ENCODE measurements around the gene GLI2. TPM values are rescaled to one million over a fixed set of nuclear protein-coding genes. Genes with fewer than 3 reads are reported as not detected.

Gene GLI2
- total and polyA plus RNA-seq, 2 of the 8 experiments (the other 6 are each of a cell fraction or from before 2014, with no cell fraction given): 18.4 to 46.9 TPM

DNA sequence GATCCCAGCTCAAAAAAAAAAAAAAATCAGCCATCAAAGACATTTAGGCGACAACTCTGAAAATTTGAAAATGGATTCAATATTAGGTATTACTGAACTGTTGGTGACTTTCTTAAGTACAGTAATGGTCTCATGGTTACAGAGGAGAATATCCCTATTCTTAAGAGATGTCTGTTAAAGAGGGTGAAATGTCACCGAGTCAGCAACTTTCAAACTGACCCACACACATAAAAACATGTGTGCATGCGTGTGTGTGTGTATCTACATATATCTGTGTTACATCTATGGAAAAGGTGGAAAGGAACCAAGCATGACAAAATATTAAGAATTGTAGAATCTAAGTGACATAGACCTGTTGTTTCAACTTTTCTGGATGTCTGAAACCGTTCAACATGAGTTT lies 41.6 kb upstream of the GLI2 start:
- Histone ChIP-seq H3K27me3 (replicated peaks in 1 of 4; ENCODE audit: control insufficient read depth in 3 of 4, extremely low read depth in 1 of 4, insufficient read depth in 3 of 4, low read length in 3 of 4) (peaks cover 0 to 18% (median 18%) of the 10 kb centered on the region in 4 experiments; a peak in 5 of 7 replicates), H3K9ac (replicated peaks in 1 of 4; ENCODE audit: extremely low read depth in 1 of 4, low read depth in 3 of 4, low read length in 3 of 4) (no peak overlapping the region), H2BK120ac (replicated peaks; ENCODE audit: low read depth, low read length) (no peak overlapping the region), H3K56ac (replicated peaks; ENCODE audit: insufficient read length, low read depth, low read length) (no peak overlapping the region), H4K91ac (replicated peaks; ENCODE audit: insufficient read length, low read length) (no peak overlapping the region), H3K4me2 (ENCODE audit: insufficient read depth in 1 of 2, low read depth in 2 of 2, low read length in 2 of 2) (no peak overlapping the region), H3K27ac (ENCODE audit: low read depth, low read length) (no peak overlapping the region), H2AK5ac (ENCODE audit: low read depth, low read length) (no peak overlapping the region), H3K9me3 (ENCODE audit: insufficient read depth in 2 of 2, low read depth in 1 of 2, low read length in 1 of 2) (no peaks in the 10 kb centered on the region), H2AFZ (ENCODE audit: low read length) (no peak overlapping the region), H4K5ac (ENCODE audit: insufficient read length, low read depth, low read length) (no peak overlapping the region), H2BK15ac (ENCODE audit: low read length) (no peak overlapping the region), H3K23me2 (ENCODE audit: low read depth, low read length) (no peaks in the 10 kb centered on the region; the same call in 1 of the 2 replicates), H3K14ac (ENCODE audit: insufficient read length) (no peak overlapping the region), H3K36me3 (ENCODE audit: control insufficient read depth in 2 of 4, insufficient read depth in 4 of 4, low read length in 3 of 4) (no peaks in the 10 kb centered on the region), H4K8ac (ENCODE audit: extremely low read depth, insufficient read depth, low read length) (no peak overlapping the region), H2BK20ac (ENCODE audit: low read length) (no peak overlapping the region), H3K79me2 (ENCODE audit: control insufficient read depth in 1 of 2, insufficient read depth in 2 of 2, low read length in 2 of 2) (no peaks in the 10 kb centered on the region), H3K18ac (ENCODE audit: extremely low read depth, low read length) (no peak overlapping the region), H3K4me3 (ENCODE audit: extremely low read depth in 1 of 4, insufficient read depth in 2 of 4, low read depth in 3 of 4, low read length in 4 of 4) (no peak overlapping the region), H2BK5ac (ENCODE audit: low read depth, low read length) (no peak overlapping the region), H4K20me1 (replicated peaks in 1 of 2; ENCODE audit: control insufficient read depth in 1 of 2, insufficient read depth in 2 of 2, low read length in 2 of 2) (no peaks in the 10 kb centered on the region), H3K23ac (ENCODE audit: insufficient read length) (no peak overlapping the region), H3K79me1 (ENCODE audit: low read depth, low read length) (no peaks in the 10 kb centered on the region), H3K4me1 (replicated peaks in 1 of 4; ENCODE audit: control insufficient read depth in 3 of 4, insufficient read depth in 4 of 4, low read length in 3 of 4) (peaks cover 4 to 7% (median 6%) of the 10 kb centered on the region in 4 experiments; a peak in 6 of 7 replicates), H2BK12ac (ENCODE audit: low read depth, low read length) (no peak overlapping the region), H3K4ac (replicated peaks; ENCODE audit: insufficient read length, low read depth, low read length) (no peak overlapping the region)
- ChIA-PET POLR2A (ENCODE audit: partially characterized antibody) (interaction anchor here (0.6 to 3.3 kb wide), 2 partner anchors 10 to 381 kb away, joined by 3 to 24 read pairs; no protein-coding TSS in a partner anchor), CTCF (ENCODE audit: partially characterized antibody) (interaction anchor here (0.6 to 8.6 kb wide), 14 partner anchors 13 to 383 kb away, joined by 3 to 81 read pairs (median 4); no protein-coding TSS in a partner anchor)
- DNase-seq (ENCODE audit: low read depth in 1 of 2, low spot score in 2 of 2): no peak
- FAIRE-seq: no peak
- 90% methylated on average over 4 of the region's 4 CpGs; no CpG with 5 or more reads in 1 of the 2 experiments for WGBS, 2 experiments (ENCODE audit: extremely low coverage in 1 of 2, insufficient coverage in 1 of 2, insufficient read length in 1 of 2, insufficient replicate concordance in 2 of 2, low coverage in 1 of 2, low lambda C conversion rate in 2 of 2, missing lambda C conversion rate in 1 of 2)
- TF ChIP-seq RAD21 (IDR thresholded peaks at IDR 0.05 in 1 of 2, conservative IDR thresholded peaks at IDR 0.05 in 1 of 2; ENCODE audit: low read depth in 2 of 2, low read length in 2 of 2) (no peak), SP2 (IDR thresholded peaks at IDR 0.05; ENCODE audit: low read length) (no peak), MAFK (IDR thresholded peaks at IDR 0.05; ENCODE audit: low read depth, low read length) (peak; percentile 5; the same call in 1 of the 2 replicates)

Data from H1 (cell line).